Nucleus accumbens (tissue), 56 donors: ENCODE data around the gene OGDH.
"Not testable (repeated sequence)": the region's sequence is repeated elsewhere in the genome, so short reads cannot be mapped to it uniquely, and the experiment has no call there.

ENCODE experiments used
- DNase-seq, 56 donors: peaks; one replicate each; lab custom pipeline; 2025; lab: John Stamatoyannopoulos, UW

Gene OGDH

DNA sequence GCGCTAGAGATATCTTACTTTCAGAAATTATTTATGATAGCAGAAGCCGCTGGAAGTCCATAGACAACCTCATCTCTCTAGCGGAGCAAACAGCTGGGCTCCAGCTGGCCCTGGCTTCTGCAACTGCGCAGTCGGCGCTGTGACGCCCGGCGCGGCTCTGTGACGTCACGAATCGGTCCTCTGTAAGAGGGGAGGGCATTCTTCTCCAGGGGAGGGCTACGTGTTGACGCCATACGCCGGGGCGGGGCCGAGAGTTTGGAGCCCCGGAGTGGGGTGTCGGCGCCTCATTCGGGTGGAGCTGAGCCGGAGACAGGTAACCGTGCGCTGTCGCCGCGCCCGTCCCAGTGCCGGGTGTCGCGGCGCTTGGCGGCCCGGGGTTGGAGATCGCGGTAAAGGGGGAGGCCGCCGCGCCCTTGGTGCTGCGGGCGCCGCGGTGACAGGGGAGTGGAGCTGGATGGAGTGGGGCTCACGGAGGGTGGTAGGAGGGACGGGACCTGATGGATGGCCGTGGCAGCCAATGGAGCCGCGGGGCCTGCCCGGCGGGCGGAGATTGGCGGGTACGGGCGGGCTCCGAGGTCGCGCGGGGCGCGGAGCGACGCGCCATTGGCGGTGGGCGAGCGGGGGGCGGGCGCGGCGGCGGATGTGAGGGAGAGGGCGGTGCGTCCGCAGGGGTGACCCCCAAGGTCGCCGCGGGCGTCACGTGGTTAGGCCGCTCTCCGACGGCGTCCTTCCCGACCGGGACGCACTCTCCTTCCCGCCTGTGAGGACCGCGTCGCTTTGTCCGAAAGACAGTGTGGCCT is at the start of gene OGDH:
OGDH (plus strand) TSS at position 287 of the 800 bp plus-strand sequence. CDS start 17,717 bp downstream, outside the sequence.
- peak; percentile 89 to 100 (median 99) for DNase-seq

DNA sequence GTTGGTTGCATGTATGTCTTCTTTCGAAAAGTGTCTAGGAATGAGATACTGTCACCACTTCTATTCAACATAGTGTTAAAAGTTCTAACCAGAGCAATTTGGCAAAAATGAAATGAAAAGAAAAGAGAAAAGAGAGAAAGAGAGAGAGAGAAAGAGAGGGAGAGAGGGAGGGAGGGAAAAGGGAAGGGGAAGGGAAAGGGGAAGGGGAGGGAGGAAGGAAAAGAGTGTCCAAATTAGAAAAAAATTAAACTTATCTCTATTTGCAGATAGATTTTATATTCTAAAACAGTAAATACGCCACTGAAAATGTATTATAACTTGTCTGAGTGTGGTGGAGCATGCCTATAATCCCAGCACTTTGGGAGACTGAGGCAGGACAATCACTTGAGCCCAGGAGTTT is 48.9 kb upstream of the OGDH start:
- DNase-seq: no peak

DNA sequence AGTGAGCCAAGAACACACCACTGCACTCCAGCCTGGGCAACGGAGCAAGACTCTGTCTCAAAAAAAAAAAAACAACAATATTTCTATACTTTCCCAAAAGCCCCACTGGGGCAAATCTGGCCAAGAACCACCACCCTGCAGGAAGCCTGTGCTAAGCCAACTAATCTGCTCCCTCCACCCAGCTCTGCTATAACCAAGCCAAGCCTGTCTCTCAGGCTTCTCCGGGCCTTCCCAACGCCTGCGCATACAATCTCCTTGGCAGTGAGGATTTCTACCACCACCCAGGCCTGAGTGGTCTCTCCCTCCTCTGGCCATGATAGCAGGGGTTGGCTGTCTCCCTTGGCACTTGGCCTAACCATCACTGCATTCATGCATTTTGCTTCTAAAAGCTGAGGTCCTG is 46.9 kb upstream of the OGDH start:
- no peak for DNase-seq

DNA sequence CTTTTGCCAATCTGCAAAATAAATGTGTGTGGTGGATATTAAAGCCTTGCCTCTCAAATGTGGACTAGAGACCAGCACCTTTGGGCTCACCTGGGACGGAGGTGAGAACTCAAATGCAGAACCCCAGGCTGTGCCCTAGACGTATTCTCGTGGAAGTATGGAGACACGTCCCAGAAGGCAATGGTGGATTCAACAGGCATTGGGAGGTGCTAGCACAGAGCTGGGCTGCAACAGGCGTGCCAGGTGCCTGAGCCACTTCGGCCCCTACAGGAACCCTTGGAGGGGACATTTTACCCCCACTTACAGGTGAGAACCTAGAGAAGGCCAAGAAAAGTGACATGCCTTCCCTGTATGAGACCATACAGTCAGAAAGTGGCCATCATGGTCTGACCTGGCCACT is 44.9 kb upstream of the OGDH start:
- no peak for DNase-seq

DNA sequence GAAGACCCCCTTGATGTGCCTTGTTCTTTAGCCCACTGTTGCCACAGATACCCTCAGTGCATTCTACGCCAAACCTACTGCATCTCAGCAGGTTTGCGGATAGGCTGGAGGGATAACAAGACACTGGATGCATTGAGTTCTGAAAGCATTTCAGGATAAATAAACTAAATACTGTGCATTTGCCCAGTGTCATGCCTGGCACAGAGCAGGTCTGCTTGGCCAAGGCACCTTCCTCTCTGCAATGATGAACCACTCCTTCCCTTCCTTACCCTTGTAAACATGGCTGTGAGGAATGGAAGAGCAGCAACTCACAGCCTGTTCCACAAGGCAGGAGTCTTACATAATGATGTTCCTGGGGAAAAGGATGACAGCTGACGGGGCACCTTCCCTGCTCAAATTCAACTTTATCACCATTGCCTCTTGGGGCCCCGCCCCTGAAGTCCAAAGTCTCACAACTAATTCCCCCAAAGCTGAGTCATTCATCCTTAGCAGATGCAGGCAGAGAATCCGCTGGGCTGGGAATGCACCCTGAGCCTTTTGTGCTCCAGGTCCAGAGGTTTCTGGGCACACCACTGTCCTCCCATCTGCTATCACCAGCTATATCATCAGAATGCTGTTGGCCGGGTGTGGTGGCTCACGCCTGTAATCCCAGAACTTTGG is 44.3 kb upstream of the OGDH start:
- DNase-seq: peak in 23 of 56 donors; percentile 4 to 52 (median 24)

DNA sequence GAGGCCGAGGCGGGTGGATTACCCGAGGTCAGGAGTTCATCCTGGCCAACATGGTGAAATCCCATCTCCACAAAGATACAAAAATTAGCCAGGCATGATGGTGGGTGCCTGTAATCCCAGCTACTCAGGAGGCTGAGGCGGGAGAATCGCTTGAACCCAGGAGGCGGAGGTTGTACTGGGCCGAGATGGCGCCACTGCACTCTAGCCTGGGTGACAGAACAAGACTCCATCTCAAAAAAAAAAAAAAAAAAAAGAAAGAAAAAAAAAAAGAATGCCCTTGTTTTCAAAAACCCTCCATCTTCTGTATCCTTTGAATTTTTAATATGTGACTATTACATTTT is 43.8 kb upstream of the OGDH start:
- not testable (repeated sequence) for DNase-seq

DNA sequence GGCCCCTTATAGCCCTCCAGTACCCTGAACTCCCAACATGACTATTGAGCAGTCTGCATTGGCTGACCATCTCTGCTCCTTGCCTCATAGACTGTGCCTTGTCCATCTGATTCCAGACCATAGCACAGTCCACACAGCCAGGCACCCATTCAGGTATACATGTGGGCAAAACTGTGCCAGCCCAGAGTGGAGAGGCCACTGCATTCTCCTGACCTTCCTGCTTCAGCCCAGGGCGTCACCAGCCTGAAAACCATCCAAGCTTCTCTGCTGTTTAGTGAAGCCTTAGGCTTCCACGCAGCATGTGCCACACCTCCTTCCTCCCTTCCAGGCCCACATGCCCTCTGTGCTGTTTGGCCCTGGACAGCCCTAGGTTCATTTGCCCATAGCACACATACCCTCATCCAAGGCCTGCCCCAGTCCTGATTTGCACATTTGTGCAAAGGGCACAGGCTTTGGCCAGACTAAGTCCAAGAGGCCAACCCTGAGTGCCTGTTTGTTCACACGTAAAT is 43.2 kb upstream of the OGDH start:
- DNase-seq: no peak

DNA sequence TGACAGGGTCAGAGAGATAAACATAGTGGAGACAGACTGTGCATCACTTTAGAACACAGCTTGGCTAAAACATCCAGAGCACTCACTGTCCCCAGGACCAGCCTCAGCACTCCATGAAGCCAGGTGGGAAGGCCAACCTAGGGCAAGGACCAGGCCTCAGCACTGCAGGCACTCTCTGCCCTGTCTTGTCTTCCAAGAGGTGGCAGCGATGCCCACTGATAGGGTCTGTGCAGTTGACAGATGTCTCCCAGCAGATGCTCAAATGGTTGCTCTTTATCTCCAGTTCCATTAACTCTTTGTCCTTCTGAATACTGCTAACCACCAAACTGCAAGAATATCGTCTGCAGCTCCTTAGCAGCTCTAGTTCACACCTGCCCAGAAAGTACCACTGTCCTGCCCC is 41.8 kb upstream of the OGDH start:
- DNase-seq: no peak

DNA sequence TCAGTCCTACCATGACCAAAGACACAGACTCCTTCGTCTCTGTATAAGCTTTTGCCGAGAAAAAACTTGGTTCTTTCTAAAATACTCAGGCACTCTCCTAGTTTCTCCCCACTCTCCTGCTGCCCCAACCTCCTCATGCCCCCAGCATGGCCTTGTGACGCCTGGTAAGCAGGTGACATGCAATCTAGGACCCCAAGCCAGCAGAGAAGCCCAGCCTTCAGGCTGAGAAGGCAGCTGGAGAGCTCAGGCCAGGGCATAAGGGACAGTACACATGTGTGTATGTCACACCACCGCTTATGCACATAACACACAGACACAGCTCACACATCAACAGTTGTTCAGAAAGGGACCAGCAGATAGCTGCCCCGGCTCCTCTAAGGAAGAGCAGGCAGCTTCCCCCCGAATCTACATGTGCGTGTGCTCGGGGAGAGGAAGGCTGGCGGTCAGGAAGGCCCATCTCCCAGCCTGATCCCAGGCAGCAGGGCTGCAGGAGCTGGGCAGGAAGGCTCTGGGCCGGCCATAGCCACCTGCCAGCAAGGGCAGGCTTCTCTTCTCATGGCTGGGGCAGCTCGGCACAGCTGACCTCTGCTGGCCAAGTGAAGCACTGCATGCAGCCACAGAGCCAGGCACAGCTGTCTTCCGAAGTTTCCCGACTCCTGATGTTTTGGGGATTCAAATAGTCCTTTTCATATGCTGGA is 41.2 kb upstream of the OGDH start:
- DNase-seq: peak in 47 of 56 donors; percentile 7 to 73 (median 41)

DNA sequence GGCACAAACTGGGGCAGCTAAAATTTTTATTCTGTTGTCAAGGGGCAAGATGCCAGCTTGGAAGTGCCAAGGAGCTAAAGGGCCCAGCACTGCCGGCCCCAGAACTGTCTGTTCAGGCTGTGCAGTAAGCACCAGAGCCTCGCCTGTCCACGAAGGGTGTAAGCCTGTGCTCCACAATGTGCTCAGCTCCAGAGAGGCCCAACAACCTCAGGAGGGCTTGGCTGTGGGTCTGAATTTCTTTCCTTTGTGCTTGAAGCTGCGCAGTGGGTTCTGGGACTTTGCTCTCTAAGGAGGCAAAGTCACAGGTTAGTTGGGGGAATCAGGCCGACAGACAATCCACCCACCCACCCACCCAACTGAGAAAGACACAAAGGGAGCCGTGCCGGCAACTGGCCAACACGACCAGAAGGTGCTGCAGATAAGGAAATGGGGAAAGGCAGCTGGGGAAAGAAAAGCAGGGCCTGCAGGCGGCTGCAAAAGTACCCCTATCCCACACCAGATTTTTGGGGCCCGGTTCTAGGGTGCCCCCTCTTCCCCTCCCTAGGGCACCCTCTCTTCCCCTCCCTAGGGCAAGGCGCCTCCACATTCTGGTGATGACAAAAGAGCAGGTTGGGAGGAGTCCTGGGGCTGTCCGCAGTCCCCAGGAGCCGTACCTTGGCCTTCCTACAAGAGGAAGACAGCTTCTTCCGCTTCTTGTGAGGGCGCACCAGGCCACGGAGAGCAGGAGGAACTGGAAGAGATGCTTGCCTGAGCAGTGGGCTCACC is 40.5 kb upstream of the OGDH start:
- no peak for DNase-seq

DNA sequence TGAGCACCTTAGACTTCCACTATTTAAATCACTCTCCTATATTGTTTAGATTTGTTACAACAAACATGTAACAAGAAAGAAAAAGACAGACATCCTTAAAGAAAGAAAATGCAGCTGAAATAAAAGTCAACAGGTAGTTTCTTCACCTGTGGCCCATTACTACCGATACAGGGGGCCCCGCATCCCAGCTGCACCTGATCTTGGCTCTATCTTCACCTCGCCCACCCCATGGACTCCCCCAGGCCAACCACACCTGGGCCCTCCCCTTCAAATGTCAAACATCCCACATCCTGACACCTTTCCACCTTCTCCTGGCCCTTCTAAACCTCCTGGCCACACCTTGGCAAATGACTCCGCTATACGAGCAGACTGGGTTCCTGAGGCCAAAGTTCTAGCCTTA is 39.7 kb upstream of the OGDH start:
- DNase-seq: no peak

DNA sequence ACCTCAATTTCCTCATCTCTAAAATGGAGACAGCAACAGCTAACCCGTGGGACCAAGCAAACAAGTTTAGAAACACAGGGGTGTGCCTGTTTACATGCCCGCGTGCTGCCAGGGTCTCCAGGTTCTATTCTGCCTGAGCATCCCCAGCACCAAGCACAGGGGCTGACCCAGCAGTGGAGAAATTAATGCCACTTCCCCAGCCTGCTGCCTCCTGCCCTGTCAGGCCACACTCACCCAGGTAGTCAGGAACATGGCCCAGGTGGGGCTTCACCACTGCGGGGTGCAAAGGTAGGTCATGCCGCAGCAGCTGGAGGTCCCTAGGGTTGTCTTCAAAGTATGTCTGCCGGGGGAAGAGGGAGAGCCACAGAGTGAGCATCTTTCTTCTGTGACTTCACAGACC is 38.5 kb upstream of the OGDH start:
- no peak for DNase-seq

DNA sequence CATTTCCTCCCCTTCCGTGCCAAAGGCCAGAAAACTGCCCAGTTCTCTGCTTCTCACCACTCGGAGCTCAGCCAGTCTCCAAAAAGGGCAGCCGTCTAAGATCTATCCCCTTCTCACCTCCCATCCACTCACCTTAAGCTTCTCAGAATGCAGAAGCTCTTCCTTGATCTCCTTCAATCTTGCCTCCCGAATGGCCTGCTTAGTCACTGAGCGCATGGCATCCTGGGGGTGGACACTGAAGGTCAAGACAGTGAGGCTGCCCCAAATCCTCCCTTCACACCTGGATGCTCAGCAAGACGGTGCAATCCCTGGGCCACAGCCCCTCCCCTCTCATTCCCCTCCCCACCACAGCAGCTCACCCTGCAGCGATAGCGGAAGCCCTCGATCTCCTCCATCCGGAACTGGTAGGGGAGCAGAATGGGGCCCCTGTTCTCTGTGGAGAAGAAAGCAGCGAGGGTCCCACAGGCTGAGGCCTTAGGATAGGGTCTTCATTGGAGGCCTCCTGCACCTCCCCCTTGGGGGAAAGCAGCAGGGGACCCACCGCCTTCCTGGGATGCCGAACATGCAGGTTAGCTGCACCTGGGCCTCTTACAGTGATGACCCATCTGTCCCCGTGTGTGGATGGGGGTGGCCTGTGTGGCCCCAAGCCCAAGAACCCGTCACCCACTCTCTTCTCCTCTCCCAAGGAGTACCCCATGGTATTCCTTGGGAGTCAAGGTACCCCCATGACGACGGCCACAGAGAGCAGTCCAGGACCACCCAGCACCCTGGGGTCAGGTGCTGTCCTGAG is 37.5 kb upstream of the OGDH start:
- DNase-seq: no peak

DNA sequence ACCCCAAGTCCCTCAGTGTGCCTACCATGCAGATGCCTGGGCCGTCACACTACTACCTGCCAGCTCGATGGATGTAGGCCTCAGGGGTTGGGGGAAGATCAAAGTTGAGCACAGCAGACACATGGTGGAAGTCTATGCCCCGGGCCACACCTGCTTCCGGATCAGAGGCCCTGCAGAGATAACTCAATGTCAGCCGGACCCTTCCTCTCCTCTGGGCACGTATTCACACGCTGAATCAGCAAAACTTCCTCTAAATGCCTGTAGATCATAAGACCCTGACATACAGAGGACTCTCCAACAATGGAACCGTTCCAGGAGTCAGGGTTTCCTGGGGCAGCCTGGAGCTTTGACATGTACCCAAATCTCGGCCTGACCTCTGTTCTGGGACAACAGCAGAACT is 36.5 kb upstream of the OGDH start:
- no peak for DNase-seq

DNA sequence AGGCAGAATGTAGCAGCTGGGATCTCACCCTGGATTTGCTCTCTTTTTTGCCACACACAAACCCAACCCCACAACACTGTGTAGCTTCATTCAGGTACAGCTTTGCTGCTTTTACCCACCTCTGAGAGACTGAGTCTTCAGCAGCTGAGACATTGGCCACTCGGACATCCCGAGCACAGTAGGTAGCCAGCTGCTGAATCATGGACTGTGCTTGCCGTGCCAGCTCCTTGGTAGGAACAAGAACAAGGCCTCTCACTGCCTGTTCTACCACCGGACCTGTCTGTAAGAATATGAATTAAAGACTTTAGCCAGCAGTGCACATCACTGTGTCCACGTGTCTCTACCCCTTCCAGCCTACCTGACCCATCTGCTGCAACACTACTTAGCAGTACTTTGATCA is 33.7 kb upstream of the OGDH start:
- no peak for DNase-seq

DNA sequence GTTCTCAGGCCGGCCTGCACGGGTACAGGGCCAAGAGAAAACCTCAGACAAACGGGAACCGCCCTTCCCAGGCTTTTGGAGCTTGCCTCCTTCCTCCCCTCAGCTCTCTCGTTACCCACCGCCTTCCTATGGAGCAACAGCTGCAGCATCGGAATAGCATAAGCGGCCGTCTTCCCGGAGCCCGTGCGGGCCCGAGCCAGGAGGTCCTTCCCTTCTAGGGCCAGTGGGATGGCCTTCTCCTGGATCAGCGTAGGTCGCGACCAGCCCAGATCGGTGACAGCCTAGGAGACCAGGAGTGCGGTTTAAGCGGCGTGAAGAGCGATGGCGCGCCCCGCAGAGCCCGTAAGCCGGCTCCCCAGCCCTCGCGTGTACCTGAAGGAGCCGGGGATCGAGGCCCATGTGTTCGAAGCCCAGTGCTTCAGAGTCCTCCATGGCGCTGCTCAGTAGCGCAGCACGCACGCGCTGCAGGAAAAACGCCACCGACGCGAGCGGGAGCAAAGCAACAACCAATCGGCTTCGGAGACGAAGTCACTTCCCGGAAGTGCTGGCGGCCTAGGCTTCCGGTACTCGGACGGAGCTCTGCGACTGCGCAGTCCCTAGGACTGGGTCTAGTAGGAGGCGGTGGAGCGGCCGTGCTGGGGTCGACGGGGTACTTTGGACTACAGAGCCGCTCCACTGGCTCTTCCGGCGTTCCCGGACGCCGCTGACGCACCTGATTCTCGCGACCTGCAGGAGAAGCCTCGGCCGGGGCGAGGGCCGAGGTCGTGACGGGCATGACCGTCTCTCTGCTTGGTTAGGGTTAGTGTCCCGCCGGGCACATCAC is 32.8 kb upstream of the OGDH start, which contains the start of gene DDX56:
DDX56 (minus strand) TSS at position 445 of the 823 bp plus-strand sequence; CDS start at position 432, 13 bp downstream.
- DNase-seq: peak in 55 of 56 donors; percentile 53 to 97 (median 91)

DNA sequence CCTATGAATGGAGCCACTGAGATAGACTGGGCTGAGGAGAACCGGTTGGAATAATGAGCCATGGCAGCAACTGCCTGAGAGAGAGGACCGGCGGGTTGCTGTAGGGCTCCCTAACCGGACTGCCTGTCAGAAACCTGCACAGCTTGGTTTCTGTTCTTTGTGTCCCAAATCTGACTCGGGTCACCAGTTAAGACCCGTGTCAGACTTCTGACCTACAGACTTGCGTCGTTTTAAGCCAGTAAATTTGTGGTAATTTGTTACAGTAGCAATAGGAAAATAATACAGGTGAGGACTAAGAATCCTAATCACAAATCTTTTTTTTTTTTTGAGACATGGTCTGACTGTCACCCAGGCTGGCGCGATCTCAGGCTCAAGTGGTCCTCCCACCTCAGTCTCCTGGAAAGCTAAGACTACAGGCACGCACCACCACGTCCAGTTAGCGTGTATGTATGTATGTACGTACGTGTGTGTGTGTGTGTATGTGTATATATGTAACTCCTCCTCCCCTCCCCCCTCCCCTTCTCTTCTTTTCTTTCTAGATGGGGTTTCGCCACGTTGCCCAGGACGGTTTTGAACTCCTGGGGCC is 32.0 kb upstream of the OGDH start:
- peak in 1 of 56 donors; percentile 23 for DNase-seq

DNA sequence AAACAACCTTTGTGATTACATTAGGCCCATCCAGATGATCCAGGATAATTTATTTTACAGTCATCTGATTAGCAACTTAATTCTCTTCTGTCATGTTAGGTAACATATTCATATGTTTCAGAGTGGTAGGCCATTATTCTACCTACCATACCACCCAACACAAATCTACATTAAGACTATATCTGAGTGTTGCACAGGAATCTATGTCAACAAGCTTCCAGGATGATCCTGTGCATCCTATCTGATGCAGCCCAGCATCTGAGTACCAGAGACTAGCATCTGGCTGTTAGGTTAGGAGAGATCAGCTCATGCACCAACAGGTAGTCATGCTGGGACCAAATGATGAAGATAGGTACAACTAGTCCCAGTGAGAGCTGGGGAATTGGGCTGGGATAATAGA is 31.4 kb upstream of the OGDH start:
- no peak for DNase-seq
